Uterus (tissue), 2 donors: ENCODE results near the gene PTGIS.
"Not testable (repeated sequence)": the region's sequence is repeated elsewhere in the genome, so short reads cannot be mapped to it uniquely, and the experiment has no call there.

Experiments used
- CTCF ChIP-seq, 4 experiments: fragments of 200-600 bp in 2 of 4; fragments of 450-650 bp in 2 of 4; sonication (generic) in 2 of 4; IDR thresholded peaks; one replicate each; pipeline ENCODE4 v1.5.1; 2016 to 2019; ENCODE audit warnings: antibody characterized with exemption in 4 of 4, mild to moderate bottlenecking in 2 of 4, moderate library complexity in 1 of 4
- POLR2A ChIP-seq, 2 donors: fragments of 450-650 bp; IDR thresholded peaks; one replicate each; pipeline ENCODE4 v1.6.1; 2016; ENCODE audit warnings: antibody characterized with exemption in 2 of 2, mild to moderate bottlenecking in 1 of 2, moderate library complexity in 1 of 2

- TF ChIP-seq POLR2A, CTCF (IDR thresholded peaks at IDR 0.05): not testable (repeated sequence)
Observed at GRCh38 chr20:49615051-49615400, 47.1 kb upstream of the PTGIS start.
